A549 (cell line): ENCODE measurements around the gene MSH6. TPM values are rescaled to one million over a fixed set of nuclear protein-coding genes. Genes with fewer than 3 reads are reported as not detected.

ENCODE experiments used
- ATAC-seq, 2 experiments: fragments of 200-7000 bp in 1 of 2; fragments of >200 bp in 1 of 2; cut with Nextera tagmentation in 1 of 2; cut with Tn5 transposase in 1 of 2; 3 replicates each; pipeline versions ENCODE4 v1.8.0 to v1.9.1; 2018 to 2020; ENCODE audit warnings: mild to moderate bottlenecking in 1 of 2, moderate library complexity in 1 of 2
- CTCF ChIA-PET: fragments of 300-600 bp; sonication (Branson Sonifier 250); formaldehyde crosslinking; extraction: SDS; loops from one replicate; lab custom pipeline; 2021; ENCODE audit warnings: antibody characterized with exemption, inconsistent platforms; lab: Yijun Ruan, JAX
- POLR2A ChIA-PET: fragments of 350-600 bp; formaldehyde crosslinking; extraction: SDS; loops from one replicate; lab custom pipeline; 2021; ENCODE audit warnings: antibody characterized with exemption, inconsistent platforms; lab: Yijun Ruan, JAX
- DNase-seq, 2 experiments: peaks; one replicate each; pipeline versions ENCODE4 v3.0.0 to v3.0.0-alpha.2; 2011 to 2016; ENCODE audit warnings: low read depth in 1 of 2, low spot score in 1 of 2
- FAIRE-seq: peaks from 2 replicates; lab custom pipeline; 2011; peaks lifted over from hg19 to GRCh38; lab: Jason Lieb, UNC
- H3K27ac ChIP-seq, 2 experiments: fragments of >200 bp; sonication (Bioruptor Twin); formaldehyde crosslinking; 3 replicates each; pipeline ENCODE4 v1.5.1; 2016 to 2017
- H3K4me1 ChIP-seq: fragments of >200 bp; sonication (Bioruptor Twin); formaldehyde crosslinking; 3 replicates; pipeline ENCODE4 v1.6.1; 2016
- H3K4me2 ChIP-seq: fragments of >200 bp; sonication (Bioruptor Twin); formaldehyde crosslinking; 3 replicates; pipeline ENCODE4 v1.6.1; 2016
- H3K4me3 ChIP-seq: fragments of >200 bp; sonication (Bioruptor Twin); formaldehyde crosslinking; 3 replicates; pipeline ENCODE4 v1.5.1; 2016
- H3K9me3 ChIP-seq: fragments of >200 bp; sonication (Bioruptor Twin); formaldehyde crosslinking; 3 replicates; pipeline ENCODE4 v1.6.1; 2016
- CBX2 ChIP-seq: fragments of 200-600 bp; sonication (generic); IDR thresholded peaks from 2 replicates; pipeline ENCODE4 v1.6.1; 2016; ENCODE audit warnings: low read depth, mild to moderate bottlenecking, borderline replicate concordance
- CHD2 ChIP-seq: fragments of 150-350 bp; IDR thresholded peaks from 2 replicates; pipeline ENCODE4 v1.6.1; 2014; ENCODE audit warnings: low read length; ENCODE audit not compliant: partially characterized antibody
- CHD4 ChIP-seq: fragments of 200-600 bp; sonication (generic); IDR thresholded peaks from 2 replicates; pipeline ENCODE4 v1.6.1; 2016; ENCODE audit warnings: antibody characterized with exemption, mild to moderate bottlenecking, borderline replicate concordance
- CTCF ChIP-seq: fragments of >200 bp; sonication (Bioruptor Twin); formaldehyde crosslinking; IDR thresholded peaks from 3 replicates; pipeline ENCODE4 v1.5.1; 2016
- FOSB ChIP-seq: fragments of 250-450 bp; sonication (Bioruptor Pico); IDR thresholded peaks from 2 replicates; pipeline ENCODE4 v1.5.0; 2020; ENCODE audit warnings: mild to moderate bottlenecking, moderate library complexity
- HDAC2 ChIP-seq: fragments of 200-600 bp; sonication (generic); IDR thresholded peaks from 2 replicates; pipeline ENCODE4 v1.6.1; 2016
- HES2 ChIP-seq: fragments of >200 bp; sonication (Bioruptor Twin); formaldehyde crosslinking; IDR thresholded peaks from 2 replicates; pipeline ENCODE4 v1.6.1; 2016
- HEYL ChIP-seq: fragments of 250-450 bp; sonication (Bioruptor Pico); IDR thresholded peaks from 2 replicates; pipeline ENCODE4 v1.8.0; 2021; ENCODE audit warnings: mild to moderate bottlenecking, moderate library complexity
- JUNB ChIP-seq: fragments of >200 bp; sonication (Bioruptor Twin); formaldehyde crosslinking; IDR thresholded peaks from 2 replicates; pipeline ENCODE4 v1.6.1; 2016
- MAZ ChIP-seq: fragments of 150-350 bp; IDR thresholded peaks from 2 replicates; pipeline ENCODE4 v1.6.1; 2014; ENCODE audit warnings: antibody characterized with exemption, low read depth, low read length, borderline replicate concordance
- MYC ChIP-seq: IDR thresholded peaks from 2 replicates; pipeline ENCODE4 v1.6.1; 2012; ENCODE audit warnings: mild to moderate bottlenecking, inconsistent platforms, low read length, improper control_type of control experiment, borderline replicate concordance
- NR3C1 ChIP-seq: fragments of >200 bp; sonication (Bioruptor Twin); formaldehyde crosslinking; IDR thresholded peaks from 3 replicates; pipeline ENCODE4 v1.6.1; 2017
- PBX3 ChIP-seq: IDR thresholded peaks from 2 replicates; pipeline ENCODE4 v1.6.1; 2012
- PHF8 ChIP-seq: fragments of 200-600 bp; sonication (generic); IDR thresholded peaks from 2 replicates; pipeline ENCODE4 v1.6.1; 2016; ENCODE audit warnings: low read depth, mild to moderate bottlenecking, antibody characterized with exemption, moderate library complexity, borderline replicate concordance
- RCOR1 ChIP-seq: fragments of 150-350 bp; IDR thresholded peaks from 2 replicates; pipeline ENCODE4 v1.6.1; 2014; ENCODE audit warnings: antibody characterized with exemption, low read length, low read depth
- RNF2 ChIP-seq: fragments of 200-600 bp; sonication (generic); IDR thresholded peaks from 2 replicates; pipeline ENCODE4 v1.6.1; 2016; ENCODE audit warnings: low read depth, mild to moderate bottlenecking, antibody characterized with exemption, moderate library complexity, borderline replicate concordance
- USF2 ChIP-seq: fragments of 450-650 bp; IDR thresholded peaks from 2 replicates; pipeline ENCODE4 v1.6.1; 2014; ENCODE audit warnings: antibody characterized with exemption
- WGBS: methylation state at CpG from one replicate; pipeline ENCODE4 v1.1.6; 2017; ENCODE audit errors: missing lambda C conversion rate; 5-methylcytosine and 5-hydroxymethylcytosine counted together
- polyA plus RNA-seq, 4 experiments: library from polyadenylated mRNA; depleted of rRNA in 3 of 4; stranded (reverse); fragments of >200 nt; fragmentation: RNase III in 1 of 4; extraction: RNeasy Plus Mini Kit Qiagen cat#74134 plus additional on column Dnase treatment in 1 of 4; gene quantifications; 2 replicates in 3 of 4; 3 replicates in 1 of 4; pipeline ENCODE4 v1.2.3, GENCODE V29; 2011 to 2017

The MSH6 gene
- polyA plus RNA-seq, 2 of the 4 experiments (the other 2 are of a cell fraction): 82.7 to 108 TPM

- WGBS: 75% methylated on average over 8 of the region's 8 CpGs
Measured at GRCh38 chr2:47778698-47779425, 4.1 kb upstream of the MSH6 start.

GRCh38 chr2:47779426-47779790 is 3.5 kb upstream of the MSH6 start:
- H3K4me1 ChIP-seq: peaks cover 6% of the 10 kb centered on the region; the same call in 2 of the 3 replicates
- no peak overlapping the region for H3K27ac ChIP-seq
- no peak for TF ChIP-seq CTCF
- no peak for TF ChIP-seq JUNB
- no peak for TF ChIP-seq FOSB (CRISPR knock-in tag)
- no peak for FAIRE-seq
- no peak for DNase-seq
- 92% methylated on average over 8 of the region's 8 CpGs for WGBS
- no peak overlapping the region for H3K4me3 ChIP-seq
- ChIA-PET POLR2A (interaction anchor here (0.6 kb wide), 1 partner anchor 423 kb away, joined by 3 read pairs; no protein-coding TSS in a partner anchor), CTCF (interaction anchor here (1.0 to 9.1 kb wide), 2 partner anchors 11 to 343 kb away, joined by 4 to 87 read pairs; no protein-coding TSS in a partner anchor)
- no peak for ATAC-seq
- H3K9me3 ChIP-seq: no peaks in the 10 kb centered on the region
- no peak overlapping the region for H3K4me2 ChIP-seq

More at GRCh38 chr2:47778698-47779425, 4.1 kb upstream of the MSH6 start:
- Histone ChIP-seq H3K4me3 (no peak overlapping the region), H3K4me1 (peaks cover 4% of the 10 kb centered on the region; the same call in 1 of the 3 replicates), H3K9me3 (no peaks in the 10 kb centered on the region), H3K27ac (no peak overlapping the region), H3K4me2 (no peak overlapping the region)
- DNase-seq: no peak
- ATAC-seq: no peak
- no peak for TF ChIP-seq HES2
- TF ChIP-seq PHF8: no peak
- no peak for TF ChIP-seq RNF2
- no peak for TF ChIP-seq CHD2
- no peak for TF ChIP-seq USF2
- TF ChIP-seq HEYL (CRISPR knock-in tag): no peak
- TF ChIP-seq CBX2: no peak
- TF ChIP-seq NR3C1: no peak
- TF ChIP-seq HDAC2: no peak
- TF ChIP-seq RCOR1: no peak
- no peak for TF ChIP-seq CHD4
- no peak for TF ChIP-seq MYC
- POLR2A ChIA-PET: no interaction called here
- no peak for FAIRE-seq
- CTCF ChIA-PET: interaction anchor here (9.1 kb wide), 1 partner anchor 11 kb away, joined by 87 read pairs; no protein-coding TSS in a partner anchor

GRCh38 chr2:47782381-47782670 is 619 bp upstream of the MSH6 start:
- WGBS: 21% methylated on average over 7 of the region's 7 CpGs
- peaks cover 15% of the 10 kb centered on the region; the same call in 2 of the 3 replicates for H3K4me1 ChIP-seq
- no peak for FAIRE-seq
- ChIA-PET POLR2A (interaction anchor here (0.9 to 1.9 kb wide), 5 partner anchors 10 to 325 kb away, joined by 3 to 12 read pairs (median 10); no protein-coding TSS in a partner anchor), CTCF (interaction anchor here (0.6 to 9.1 kb wide), 2 partner anchors 14 to 79 kb away, joined by 3 to 87 read pairs; no protein-coding TSS in a partner anchor)
- peak overlapping the region; percentile 89 to 91 for H3K27ac ChIP-seq
- H3K4me3 ChIP-seq: peak overlapping the region; percentile 81
- H3K9me3 ChIP-seq: no peaks in the 10 kb centered on the region
- peak in 1 of 2 experiments; percentile 0; a peak in 3 of 6 replicates for ATAC-seq
- peak overlapping the region; percentile 86 for H3K4me2 ChIP-seq
- no peak for DNase-seq
- no peak for TF ChIP-seq PBX3
- TF ChIP-seq MAZ: 0 out of 2 replicates have a peak, but pooled peaks have one; percentile 35
